BE2C (cell line): Measurements from ENCODE around the gene HDAC5.

Experiments
- DNase-seq: peaks from one replicate; pipeline ENCODE4 v3.0.0-alpha.2; 2020
- H3K27me3 ChIP-seq: fragments of 250-450 bp; sonication (Bioruptor Pico); 2 replicates; pipeline ENCODE4 v1.5.1; 2020; ENCODE audit warnings: mild to moderate bottlenecking
- H3K36me3 ChIP-seq: fragments of 250-450 bp; sonication (Bioruptor Pico); 2 replicates; pipeline ENCODE4 v1.5.1; 2020; ENCODE audit warnings: mild to moderate bottlenecking
- H3K4me1 ChIP-seq: fragments of 250-450 bp; sonication (Bioruptor Pico); 2 replicates; pipeline ENCODE4 v1.5.1; 2020
- H3K4me3 ChIP-seq: 2 replicates; pipeline ENCODE4 v1.5.1; 2011; ENCODE audit warnings: low read depth, low read length
- H3K9me3 ChIP-seq: fragments of 250-450 bp; sonication (Bioruptor Pico); 2 replicates; pipeline ENCODE4 v1.5.1; 2020
- CTCF ChIP-seq: IDR thresholded peaks from 2 replicates; pipeline ENCODE4 v1.5.1; 2012; ENCODE audit warnings: mild to moderate bottlenecking, low read depth, low read length

The HDAC5 gene

GRCh38 chr17:44069974-44070454 is 53.4 kb downstream of the HDAC5 start:
- H3K4me1 ChIP-seq = peaks cover 3% of the 10 kb centered on the region; the same call in 1 of the 2 replicates
- no peak for DNase-seq
- peak overlapping the region; percentile 79 for H3K4me3 ChIP-seq
- no peak for TF ChIP-seq CTCF
- no peaks in the 10 kb centered on the region for H3K27me3 ChIP-seq
- H3K36me3 ChIP-seq = peaks cover 10% of the 10 kb centered on the region
- H3K9me3 ChIP-seq = no peaks in the 10 kb centered on the region

- no peak for DNase-seq
- Histone ChIP-seq H3K9me3 (no peaks in the 10 kb centered on the region), H3K4me1 (peaks cover 3% of the 10 kb centered on the region; the same call in 1 of the 2 replicates), H3K27me3 (no peaks in the 10 kb centered on the region), H3K36me3 (peaks cover 17% of the 10 kb centered on the region), H3K4me3 (no peak overlapping the region)
- TF ChIP-seq CTCF = no peak
Measured at GRCh38 chr17:44067545-44067940, 55.9 kb downstream of the HDAC5 start.

- H3K4me3 ChIP-seq = peak within 1 kb of the TSS; percentile 80
- H3K9me3 ChIP-seq = no peaks in the 10 kb centered on the region
- peaks cover 26% of the 10 kb centered on the region for H3K36me3 ChIP-seq
- no peak for TF ChIP-seq CTCF
- DNase-seq = peak; percentile 95
- peaks cover 3% of the 10 kb centered on the region; the same call in 1 of the 2 replicates for H3K4me1 ChIP-seq
- no peaks in the 10 kb centered on the region for H3K27me3 ChIP-seq
Measured at GRCh38 chr17:44066204-44066930, 57.1 kb downstream of the HDAC5 start, which contains the start of gene LSM12. Gene LSM12 (minus strand): TSS chr17:44066671. CDS start chr17:44066587, 84 bp downstream.

GRCh38 chr17:44065668-44066203 is 57.7 kb downstream of the HDAC5 start:
- Histone ChIP-seq H3K9me3 (no peaks in the 10 kb centered on the region), H3K27me3 (no peaks in the 10 kb centered on the region), H3K36me3 (peaks cover 33% of the 10 kb centered on the region), H3K4me1 (peaks cover 3% of the 10 kb centered on the region; the same call in 1 of the 2 replicates), H3K4me3 (peak overlapping the region; percentile 80)
- no peak for TF ChIP-seq CTCF
- DNase-seq = no peak

GRCh38 chr17:44063704-44064639 is 59.5 kb downstream of the HDAC5 start:
- H3K36me3 ChIP-seq = peaks cover 50% of the 10 kb centered on the region
- no peaks in the 10 kb centered on the region for H3K9me3 ChIP-seq
- no peaks in the 10 kb centered on the region for H3K4me1 ChIP-seq
- no peak overlapping the region for H3K4me3 ChIP-seq
- no peak for TF ChIP-seq CTCF
- no peak for DNase-seq
- H3K27me3 ChIP-seq = no peaks in the 10 kb centered on the region
